Measurements from ENCODE around the gene CASS4. TPM values are rescaled to one million over a fixed set of nuclear protein-coding genes. Genes with fewer than 3 reads are reported as not detected.

CASS4 gene
- total and polyA plus RNA-seq, 9 of the 15 experiments (the other 6 are each of a cell fraction or from before 2014, with no cell fraction given) = 8.1 to 53.8 (median 26.7) TPM

DNA sequence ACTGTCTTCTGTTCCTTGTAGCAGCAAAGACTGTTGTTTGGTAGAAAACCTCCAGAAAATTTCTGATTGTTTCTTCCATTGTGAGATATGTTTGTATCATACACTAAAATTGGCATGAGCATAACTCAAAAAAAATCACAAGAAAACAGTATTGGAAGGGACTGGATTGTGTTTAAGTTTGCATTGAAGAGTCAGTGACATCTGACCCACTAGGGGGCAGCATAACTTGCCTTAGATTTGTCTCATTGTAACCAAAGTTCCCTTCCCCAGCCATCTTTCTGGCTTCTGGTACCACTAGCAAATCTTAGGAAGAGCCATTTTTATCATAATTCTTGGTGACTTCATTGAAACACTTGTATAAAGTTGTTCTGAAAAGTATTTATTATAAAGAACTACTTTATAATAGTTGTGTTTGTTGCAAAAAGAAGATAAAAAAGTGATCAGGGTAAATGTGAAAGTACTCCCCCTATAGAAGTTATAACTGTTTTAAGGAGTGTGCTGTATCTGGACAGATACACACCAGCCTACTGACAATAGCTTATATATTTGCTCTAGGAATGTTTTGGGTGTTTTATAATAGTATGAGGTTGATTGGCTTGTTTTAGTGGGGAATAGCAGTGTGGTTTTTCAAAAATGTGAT is 11.9 kb upstream of the CASS4 start (continued):
- TF ChIP-seq, protein P1, sequence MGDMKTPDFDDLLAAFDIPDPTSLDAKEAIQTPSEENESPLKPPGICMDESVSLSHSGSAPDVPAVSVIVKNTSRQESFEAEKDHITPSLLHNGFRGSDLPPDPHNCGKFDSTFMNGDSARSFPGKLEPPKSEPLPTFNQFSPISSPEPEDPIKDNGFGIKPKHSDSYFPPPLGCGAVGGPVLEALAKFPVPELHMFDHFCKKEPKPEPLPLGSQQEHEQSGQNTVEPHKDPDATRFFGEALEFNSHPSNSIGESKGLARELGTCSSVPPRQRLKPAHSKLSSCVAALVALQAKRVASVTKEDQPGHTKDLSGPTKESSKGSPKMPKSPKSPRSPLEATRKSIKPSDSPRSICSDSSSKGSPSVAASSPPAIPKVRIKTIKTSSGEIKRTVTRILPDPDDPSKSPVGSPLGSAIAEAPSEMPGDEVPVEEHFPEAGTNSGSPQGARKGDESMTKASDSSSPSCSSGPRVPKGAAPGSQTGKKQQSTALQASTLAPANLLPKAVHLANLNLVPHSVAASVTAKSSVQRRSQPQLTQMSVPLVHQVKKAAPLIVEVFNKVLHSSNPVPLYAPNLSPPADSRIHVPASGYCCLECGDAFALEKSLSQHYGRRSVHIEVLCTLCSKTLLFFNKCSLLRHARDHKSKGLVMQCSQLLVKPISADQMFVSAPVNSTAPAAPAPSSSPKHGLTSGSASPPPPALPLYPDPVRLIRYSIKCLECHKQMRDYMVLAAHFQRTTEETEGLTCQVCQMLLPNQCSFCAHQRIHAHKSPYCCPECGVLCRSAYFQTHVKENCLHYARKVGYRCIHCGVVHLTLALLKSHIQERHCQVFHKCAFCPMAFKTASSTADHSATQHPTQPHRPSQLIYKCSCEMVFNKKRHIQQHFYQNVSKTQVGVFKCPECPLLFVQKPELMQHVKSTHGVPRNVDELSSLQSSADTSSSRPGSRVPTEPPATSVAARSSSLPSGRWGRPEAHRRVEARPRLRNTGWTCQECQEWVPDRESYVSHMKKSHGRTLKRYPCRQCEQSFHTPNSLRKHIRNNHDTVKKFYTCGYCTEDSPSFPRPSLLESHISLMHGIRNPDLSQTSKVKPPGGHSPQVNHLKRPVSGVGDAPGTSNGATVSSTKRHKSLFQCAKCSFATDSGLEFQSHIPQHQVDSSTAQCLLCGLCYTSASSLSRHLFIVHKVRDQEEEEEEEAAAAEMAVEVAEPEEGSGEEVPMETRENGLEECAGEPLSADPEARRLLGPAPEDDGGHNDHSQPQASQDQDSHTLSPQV (IDR thresholded peaks at IDR 0.05) = peak; percentile 64; the same call in 1 of the 2 replicates
- TF ChIP-seq LCOR (CRISPR knock-in tag; IDR thresholded peaks at IDR 0.05) = no peak
- TF ChIP-seq MYC (IDR thresholded peaks at IDR 0.05; ENCODE audit: low read depth, low read length) = 0 out of 2 replicates have a peak, but pooled peaks have one; percentile 32
- TF ChIP-seq MYC (CRISPR knock-in tag; IDR thresholded peaks at IDR 0.05; ENCODE audit: borderline replicate concordance, low read depth) = no peak
- TF ChIP-seq, protein P2, sequence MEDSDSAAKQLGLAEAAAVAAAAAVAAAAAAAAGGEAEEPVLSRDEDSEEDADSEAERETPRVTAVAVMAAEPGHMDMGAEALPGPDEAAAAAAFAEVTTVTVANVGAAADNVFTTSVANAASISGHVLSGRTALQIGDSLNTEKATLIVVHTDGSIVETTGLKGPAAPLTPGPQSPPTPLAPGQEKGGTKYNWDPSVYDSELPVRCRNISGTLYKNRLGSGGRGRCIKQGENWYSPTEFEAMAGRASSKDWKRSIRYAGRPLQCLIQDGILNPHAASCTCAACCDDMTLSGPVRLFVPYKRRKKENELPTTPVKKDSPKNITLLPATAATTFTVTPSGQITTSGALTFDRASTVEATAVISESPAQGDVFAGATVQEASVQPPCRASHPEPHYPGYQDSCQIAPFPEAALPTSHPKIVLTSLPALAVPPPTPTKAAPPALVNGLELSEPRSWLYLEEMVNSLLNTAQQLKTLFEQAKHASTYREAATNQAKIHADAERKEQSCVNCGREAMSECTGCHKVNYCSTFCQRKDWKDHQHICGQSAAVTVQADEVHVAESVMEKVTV (CRISPR knock-in tag; IDR thresholded peaks at IDR 0.05) = peak; percentile 28; the same call in 1 of the 2 replicates
- 0 out of 2 replicates have a peak, but pooled peaks have one; percentile 16 for TF ChIP-seq JUND (IDR thresholded peaks at IDR 0.05; ENCODE audit: borderline replicate concordance, low read depth, low read length)
- TF ChIP-seq JUND (tag; IDR thresholded peaks at IDR 0.05; ENCODE audit: borderline replicate concordance, low read depth, low read length) = no peak
- no peak for TF ChIP-seq ZNF431 (CRISPR knock-in tag; IDR thresholded peaks at IDR 0.05)
- TF ChIP-seq KAT7 (CRISPR knock-in tag; IDR thresholded peaks at IDR 0.05; ENCODE audit: borderline replicate concordance) = no peak
- TF ChIP-seq ETV5 (CRISPR knock-in tag; IDR thresholded peaks at IDR 0.05; ENCODE audit: low read depth) = no peak
- peak; percentile 66 to 84 for TF ChIP-seq RAD21 (CRISPR knock-in tag; conservative IDR thresholded peaks at IDR 0.05 in 1 of 2, IDR thresholded peaks at IDR 0.05 in 1 of 2)
- TF ChIP-seq TEAD4 (IDR thresholded peaks at IDR 0.05; ENCODE audit: low read length) = no peak
- no peak for TF ChIP-seq TEAD4 (CRISPR knock-in tag; IDR thresholded peaks at IDR 0.05; ENCODE audit: borderline replicate concordance)
- TF ChIP-seq, protein P3, sequence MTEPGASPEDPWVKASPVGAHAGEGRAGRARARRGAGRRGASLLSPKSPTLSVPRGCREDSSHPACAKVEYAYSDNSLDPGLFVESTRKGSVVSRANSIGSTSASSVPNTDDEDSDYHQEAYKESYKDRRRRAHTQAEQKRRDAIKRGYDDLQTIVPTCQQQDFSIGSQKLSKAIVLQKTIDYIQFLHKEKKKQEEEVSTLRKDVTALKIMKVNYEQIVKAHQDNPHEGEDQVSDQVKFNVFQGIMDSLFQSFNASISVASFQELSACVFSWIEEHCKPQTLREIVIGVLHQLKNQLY (CRISPR knock-in tag; conservative IDR thresholded peaks at IDR 0.05) = no peak
- TF ChIP-seq ZNF134 (CRISPR knock-in tag; conservative IDR thresholded peaks at IDR 0.05) = 0 out of 2 replicates have a peak, but pooled peaks have one; percentile 15
- TF ChIP-seq, protein P4, sequence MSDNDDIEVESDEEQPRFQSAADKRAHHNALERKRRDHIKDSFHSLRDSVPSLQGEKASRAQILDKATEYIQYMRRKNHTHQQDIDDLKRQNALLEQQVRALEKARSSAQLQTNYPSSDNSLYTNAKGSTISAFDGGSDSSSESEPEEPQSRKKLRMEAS (CRISPR knock-in tag; IDR thresholded peaks at IDR 0.05) = no peak
- TF ChIP-seq ZNF316 (IDR thresholded peaks at IDR 0.05) = no peak
- TF ChIP-seq, protein P5, sequence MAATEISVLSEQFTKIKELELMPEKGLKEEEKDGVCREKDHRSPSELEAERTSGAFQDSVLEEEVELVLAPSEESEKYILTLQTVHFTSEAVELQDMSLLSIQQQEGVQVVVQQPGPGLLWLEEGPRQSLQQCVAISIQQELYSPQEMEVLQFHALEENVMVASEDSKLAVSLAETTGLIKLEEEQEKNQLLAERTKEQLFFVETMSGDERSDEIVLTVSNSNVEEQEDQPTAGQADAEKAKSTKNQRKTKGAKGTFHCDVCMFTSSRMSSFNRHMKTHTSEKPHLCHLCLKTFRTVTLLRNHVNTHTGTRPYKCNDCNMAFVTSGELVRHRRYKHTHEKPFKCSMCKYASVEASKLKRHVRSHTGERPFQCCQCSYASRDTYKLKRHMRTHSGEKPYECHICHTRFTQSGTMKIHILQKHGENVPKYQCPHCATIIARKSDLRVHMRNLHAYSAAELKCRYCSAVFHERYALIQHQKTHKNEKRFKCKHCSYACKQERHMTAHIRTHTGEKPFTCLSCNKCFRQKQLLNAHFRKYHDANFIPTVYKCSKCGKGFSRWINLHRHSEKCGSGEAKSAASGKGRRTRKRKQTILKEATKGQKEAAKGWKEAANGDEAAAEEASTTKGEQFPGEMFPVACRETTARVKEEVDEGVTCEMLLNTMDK (IDR thresholded peaks at IDR 0.05; ENCODE audit: borderline replicate concordance, insufficient read depth, low read depth, low read length, poor library complexity, severe bottlenecking) = peak; percentile 67
- TF ChIP-seq ARHGAP35 (IDR thresholded peaks at IDR 0.05; ENCODE audit: partially characterized antibody) = no peak
